Activated CD4-positive, alpha-beta T cell treated with anti-CD3 and anti-CD28 coated beads, Interleukin-2, amount 50 U/mL, for 24 hours (primary cell): Measurements from ENCODE around the gene LGALS14.

Source experiments
- DNase-seq, 2 donors: peaks; one replicate each; pipeline ENCODE4 v3.0.0-alpha.2; 2020; ENCODE audit warnings: low read depth in 1 of 2, low spot score in 1 of 2

Gene LGALS14

GRCh38 chr19:39746836-39747529 is 42.7 kb downstream of the LGALS14 start:
- DNase-seq = no peak

- DNase-seq = no peak
Observed at GRCh38 chr19:39749981-39750380, 45.7 kb downstream of the LGALS14 start.

GRCh38 chr19:39752390-39752789 is 48.1 kb downstream of the LGALS14 start:
- DNase-seq = no peak

GRCh38 chr19:39752795-39753194 is 48.5 kb downstream of the LGALS14 start:
- no peak for DNase-seq

- DNase-seq = no peak
Observed at GRCh38 chr19:39754544-39754943, 50.3 kb downstream of the LGALS14 start.

- DNase-seq = no peak
Observed at GRCh38 chr19:39754971-39755370, 50.7 kb downstream of the LGALS14 start.
